ENCODE measurements around the gene PIK3C2A. TPM values are rescaled to one million over a fixed set of nuclear protein-coding genes. Genes with fewer than 3 reads are reported as not detected.

PIK3C2A gene
- total and polyA plus RNA-seq, 2 of the 13 experiments (the other 11 are each of a cell fraction or from before 2014, with no cell fraction given), result 27.5 to 49.9 TPM

DNA sequence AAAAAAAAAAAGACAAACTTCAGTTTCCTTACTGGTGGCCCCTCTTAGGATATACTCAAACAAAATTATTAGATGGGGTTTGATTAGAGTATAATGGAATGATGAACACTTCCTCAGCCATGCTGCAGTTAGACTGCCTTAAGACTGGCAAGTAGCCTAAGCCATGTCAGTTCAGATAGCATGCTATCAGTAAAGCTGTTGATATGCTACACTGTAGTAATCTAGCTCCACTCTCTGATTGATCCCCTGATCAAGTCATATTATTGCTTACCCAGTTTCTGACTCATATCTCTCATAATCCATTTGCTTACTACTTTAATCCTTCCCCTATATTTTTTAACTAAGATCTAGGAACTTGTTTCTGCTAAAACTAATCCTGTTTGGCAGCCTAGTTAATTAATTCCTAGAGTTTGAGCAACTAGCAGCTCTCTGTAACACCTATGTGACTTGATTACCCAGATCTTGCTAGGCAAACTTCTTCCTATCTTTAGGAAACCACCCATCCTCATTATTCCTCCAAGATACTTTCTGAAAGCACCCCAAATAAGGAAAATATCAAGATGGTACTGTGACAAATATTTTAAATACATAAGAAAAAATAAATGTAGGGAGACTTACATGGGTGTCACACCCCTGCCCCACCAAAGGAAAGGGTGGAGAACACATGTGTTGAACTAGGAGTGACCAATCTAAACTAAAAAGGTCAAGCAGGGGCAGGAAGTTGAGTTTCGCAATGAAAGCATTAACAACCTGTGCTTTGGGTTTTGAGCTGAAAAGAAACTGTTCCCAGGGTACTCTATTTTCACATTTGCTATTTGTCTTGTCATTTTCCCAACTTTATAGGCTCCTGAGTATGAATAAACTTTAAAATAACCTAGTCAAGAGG, 43.2 kb downstream of the PIK3C2A start (continued):
- TF ChIP-seq, protein P1, sequence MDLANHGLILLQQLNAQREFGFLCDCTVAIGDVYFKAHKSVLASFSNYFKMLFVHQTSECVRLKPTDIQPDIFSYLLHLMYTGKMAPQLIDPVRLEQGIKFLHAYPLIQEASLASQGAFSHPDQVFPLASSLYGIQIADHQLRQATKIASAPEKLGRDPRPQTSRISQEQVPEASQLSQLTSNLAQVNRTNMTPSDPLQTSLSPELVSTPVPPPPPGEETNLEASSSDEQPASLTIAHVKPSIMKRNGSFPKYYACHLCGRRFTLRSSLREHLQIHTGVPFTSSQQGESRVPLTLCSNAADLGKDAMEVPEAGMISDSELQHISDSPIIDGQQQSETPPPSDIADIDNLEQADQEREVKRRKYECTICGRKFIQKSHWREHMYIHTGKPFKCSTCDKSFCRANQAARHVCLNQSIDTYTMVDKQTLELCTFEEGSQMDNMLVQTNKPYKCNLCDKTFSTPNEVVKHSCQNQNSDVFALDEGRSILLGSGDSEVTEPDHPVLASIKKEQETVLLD (CRISPR knock-in tag; IDR thresholded peaks at IDR 0.05; ENCODE audit: low read depth), result no peak
- TF ChIP-seq PATZ1 (CRISPR knock-in tag; IDR thresholded peaks at IDR 0.05), result peak; percentile 50; the same call in 1 of the 2 replicates
- TF ChIP-seq ZMYM3 (CRISPR knock-in tag; IDR thresholded peaks at IDR 0.05), result no peak
- no peak for TF ChIP-seq TSC22D2 (CRISPR knock-in tag; IDR thresholded peaks at IDR 0.05; ENCODE audit: borderline replicate concordance)
- TF ChIP-seq ZFP1 (CRISPR knock-in tag; IDR thresholded peaks at IDR 0.05), result no peak
- TF ChIP-seq ONECUT2 (CRISPR knock-in tag; IDR thresholded peaks at IDR 0.05), result no peak
- no peak for TF ChIP-seq ZSCAN9 (CRISPR knock-in tag; IDR thresholded peaks at IDR 0.05; ENCODE audit: borderline replicate concordance)
- no peak for TF ChIP-seq ZFP41 (CRISPR knock-in tag; IDR thresholded peaks at IDR 0.05; ENCODE audit: borderline replicate concordance)
- TF ChIP-seq LCORL (IDR thresholded peaks at IDR 0.05), result no peak
- 0 out of 2 replicates have a peak, but pooled peaks have one; percentile 31 for TF ChIP-seq LCORL (CRISPR knock-in tag; IDR thresholded peaks at IDR 0.05)
- no peak for TF ChIP-seq KMT2B (CRISPR knock-in tag; IDR thresholded peaks at IDR 0.05)
- TF ChIP-seq KLF12 (CRISPR knock-in tag; IDR thresholded peaks at IDR 0.05; ENCODE audit: borderline replicate concordance), result no peak
- TF ChIP-seq BCL6 (CRISPR knock-in tag; IDR thresholded peaks at IDR 0.05), result no peak; the same call in 1 of the 2 replicates
- no peak for TF ChIP-seq SOX6 (IDR thresholded peaks at IDR 0.05)
- no peak for TF ChIP-seq SOX6 (CRISPR knock-in tag; IDR thresholded peaks at IDR 0.05)
- no peak for TF ChIP-seq ZBTB46 (CRISPR knock-in tag; IDR thresholded peaks at IDR 0.05; ENCODE audit: borderline replicate concordance)
- TF ChIP-seq GPBP1L1 (CRISPR knock-in tag; IDR thresholded peaks at IDR 0.05), result no peak
- peak; percentile 78 for TF ChIP-seq SAP130 (CRISPR knock-in tag; IDR thresholded peaks at IDR 0.05; ENCODE audit: low read depth)
- TF ChIP-seq, protein P2, sequence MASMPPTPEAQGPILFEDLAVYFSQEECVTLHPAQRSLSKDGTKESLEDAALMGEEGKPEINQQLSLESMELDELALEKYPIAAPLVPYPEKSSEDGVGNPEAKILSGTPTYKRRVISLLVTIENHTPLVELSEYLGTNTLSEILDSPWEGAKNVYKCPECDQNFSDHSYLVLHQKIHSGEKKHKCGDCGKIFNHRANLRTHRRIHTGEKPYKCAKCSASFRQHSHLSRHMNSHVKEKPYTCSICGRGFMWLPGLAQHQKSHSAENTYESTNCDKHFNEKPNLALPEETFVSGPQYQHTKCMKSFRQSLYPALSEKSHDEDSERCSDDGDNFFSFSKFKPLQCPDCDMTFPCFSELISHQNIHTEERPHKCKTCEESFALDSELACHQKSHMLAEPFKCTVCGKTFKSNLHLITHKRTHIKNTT (CRISPR knock-in tag; IDR thresholded peaks at IDR 0.05), result no peak
- no peak for TF ChIP-seq ZMYM2 (CRISPR knock-in tag; IDR thresholded peaks at IDR 0.05)
- no peak for TF ChIP-seq SIN3B (IDR thresholded peaks at IDR 0.05; ENCODE audit: low read length)
- TF ChIP-seq ATF5 (CRISPR knock-in tag; IDR thresholded peaks at IDR 0.05; ENCODE audit: low read depth), result no peak
- no peak for TF ChIP-seq XRCC5 (optimal IDR thresholded peaks at IDR 0.05; ENCODE audit: low read length)

Measured in HepG2 (cell line).